GM19193 (cell line): ENCODE data around the gene VSTM2L.

Experiments
- POLR2A ChIP-seq: IDR thresholded peaks from 4 replicates; pipeline ENCODE4 v1.6.1; 2011; ENCODE audit not compliant: insufficient read depth, insufficient read length; ENCODE audit errors: extremely low read depth

VSTM2L gene

GRCh38 chr20:37904845-37905373 lies 2.0 kb downstream of the VSTM2L start:
- no peak for TF ChIP-seq POLR2A

GRCh38 chr20:37905671-37906613 lies 3.0 kb downstream of the VSTM2L start:
- TF ChIP-seq POLR2A = no peak

DNA sequence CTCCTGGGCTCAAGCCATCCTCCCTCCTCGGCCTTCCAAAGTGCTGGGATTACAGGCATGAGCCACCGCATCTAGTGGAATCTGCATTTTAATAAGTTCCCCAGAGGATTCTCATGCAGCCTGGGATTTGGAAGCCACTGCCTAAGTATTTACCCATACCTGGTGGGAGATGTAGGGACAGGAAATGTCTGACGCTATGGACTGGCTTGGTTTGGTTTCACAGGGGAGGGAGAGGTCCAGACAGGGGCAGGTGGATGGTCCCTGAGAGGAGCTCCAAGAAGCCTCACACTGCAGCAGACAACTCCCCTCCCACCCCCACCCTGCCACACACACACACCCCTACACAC lies 4.4 kb downstream of the VSTM2L start:
- TF ChIP-seq POLR2A = no peak

DNA sequence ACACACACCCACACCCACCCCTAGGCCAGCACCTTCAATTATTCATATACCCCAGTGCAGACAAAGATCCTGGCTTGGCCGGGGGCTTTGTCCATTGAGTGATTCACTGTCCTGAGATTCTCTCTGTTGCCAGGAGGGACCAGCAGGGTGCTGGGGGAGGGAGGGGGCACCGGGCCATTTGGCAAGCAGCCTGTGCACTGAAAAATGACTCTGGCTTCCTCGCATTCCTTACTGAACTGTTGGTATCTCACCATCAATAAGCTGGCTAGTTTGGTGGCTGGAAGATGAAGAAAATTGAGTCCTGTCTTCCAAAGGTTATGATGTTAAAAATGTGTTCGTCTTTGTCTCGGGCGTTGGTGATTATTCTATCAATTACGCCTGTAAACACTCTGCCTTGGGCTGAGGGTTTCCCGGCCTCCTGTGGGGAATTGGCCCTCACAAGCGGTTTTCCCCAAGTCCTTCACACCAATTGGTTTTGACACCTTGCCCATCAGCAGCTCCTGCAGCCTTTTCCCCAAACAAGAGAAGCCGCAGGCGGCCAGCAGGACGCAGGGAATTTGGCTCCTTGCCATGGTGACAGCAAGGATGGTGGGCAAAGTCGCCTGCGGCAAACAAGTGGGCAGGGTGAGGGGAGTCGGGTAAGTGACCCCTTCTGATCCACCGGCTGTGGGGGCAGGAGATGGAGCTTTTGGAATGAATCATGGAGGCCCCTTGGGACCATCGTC lies 4.9 kb downstream of the VSTM2L start:
- no peak for TF ChIP-seq POLR2A

- TF ChIP-seq POLR2A = no peak
Observed at GRCh38 chr20:37911261-37911660, 8.3 kb downstream of the VSTM2L start.

DNA sequence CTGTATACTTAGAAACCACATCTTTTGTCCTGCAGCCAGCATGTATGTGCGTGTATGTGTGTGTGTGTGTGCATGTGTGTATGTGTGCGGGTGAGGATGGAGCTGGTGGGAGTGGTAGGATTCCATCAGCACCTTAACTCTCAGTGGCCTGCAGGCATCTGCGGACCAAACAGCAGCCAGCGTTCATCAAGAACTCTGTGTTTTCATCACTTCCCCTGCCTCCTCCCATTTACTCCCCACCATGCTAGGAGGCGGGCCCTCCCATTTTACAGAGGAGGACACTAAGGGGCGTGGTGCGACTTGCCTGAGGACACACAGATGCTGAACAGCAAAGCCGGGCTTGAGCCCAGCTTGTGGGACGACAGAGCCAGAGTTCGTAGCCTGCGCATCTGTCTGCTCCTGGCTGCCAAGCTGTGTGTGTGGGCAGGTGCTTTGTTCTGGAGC lies 8.9 kb downstream of the VSTM2L start:
- no peak for TF ChIP-seq POLR2A

DNA sequence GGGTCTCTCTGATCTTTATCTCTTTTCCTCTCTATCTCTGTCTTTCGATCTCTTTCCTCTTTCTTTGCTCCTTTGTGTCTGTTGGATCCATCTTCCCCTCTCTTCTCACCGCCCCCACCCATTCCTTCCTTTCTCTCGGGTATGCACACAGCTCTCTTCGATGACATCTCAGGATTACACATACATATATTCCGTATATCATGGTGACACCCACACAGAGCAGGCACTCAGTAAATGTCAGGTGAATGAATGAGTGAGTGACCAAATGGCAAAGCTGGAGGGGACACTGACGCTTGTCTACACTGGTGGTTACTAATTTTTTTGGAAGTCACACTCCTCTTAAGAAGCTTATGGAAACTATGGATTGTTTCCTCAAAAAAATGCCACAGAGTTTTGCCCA lies 9.9 kb downstream of the VSTM2L start:
- TF ChIP-seq POLR2A = no peak

DNA sequence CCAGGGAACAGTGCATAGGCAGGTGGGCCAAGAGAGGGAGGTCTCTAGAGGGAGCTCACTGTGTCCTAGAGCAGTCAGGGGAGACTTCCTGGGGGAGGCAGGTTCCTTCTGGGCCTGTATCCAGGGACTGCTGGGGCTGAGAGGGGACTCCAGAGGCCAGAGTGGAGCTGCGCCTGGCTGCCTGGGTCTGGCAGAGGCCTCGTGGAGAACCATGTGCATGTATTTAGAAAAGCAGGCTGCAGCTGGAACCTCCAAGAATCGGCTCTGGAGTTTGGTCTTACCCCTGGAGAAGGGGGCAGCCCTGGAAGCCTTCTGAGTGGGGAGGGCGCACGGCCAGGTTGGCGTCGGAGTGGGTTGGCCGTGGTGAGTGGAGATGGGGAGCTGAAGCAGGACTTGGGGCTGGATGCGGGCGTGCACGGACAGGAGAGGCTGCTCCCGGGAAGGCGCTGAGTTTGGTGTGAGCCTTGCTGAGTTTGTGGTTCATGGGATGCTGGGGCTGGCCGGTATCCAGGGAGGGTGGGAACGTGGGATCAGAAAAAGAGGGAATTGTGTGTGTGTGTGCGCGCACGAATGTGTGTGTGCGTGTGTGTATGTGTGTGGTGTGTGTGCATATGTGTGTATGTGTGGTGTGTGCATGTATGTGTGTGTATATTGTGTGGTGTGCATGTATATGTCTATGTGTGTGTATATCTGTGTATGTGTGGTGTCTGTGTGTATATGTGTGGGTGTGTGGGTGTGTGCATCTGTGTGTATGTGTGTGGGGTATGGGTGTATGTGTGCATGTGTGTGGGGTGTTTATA lies 10.8 kb downstream of the VSTM2L start:
- no peak for TF ChIP-seq POLR2A

GRCh38 chr20:37914367-37914671 lies 11.4 kb downstream of the VSTM2L start:
- no peak for TF ChIP-seq POLR2A

DNA sequence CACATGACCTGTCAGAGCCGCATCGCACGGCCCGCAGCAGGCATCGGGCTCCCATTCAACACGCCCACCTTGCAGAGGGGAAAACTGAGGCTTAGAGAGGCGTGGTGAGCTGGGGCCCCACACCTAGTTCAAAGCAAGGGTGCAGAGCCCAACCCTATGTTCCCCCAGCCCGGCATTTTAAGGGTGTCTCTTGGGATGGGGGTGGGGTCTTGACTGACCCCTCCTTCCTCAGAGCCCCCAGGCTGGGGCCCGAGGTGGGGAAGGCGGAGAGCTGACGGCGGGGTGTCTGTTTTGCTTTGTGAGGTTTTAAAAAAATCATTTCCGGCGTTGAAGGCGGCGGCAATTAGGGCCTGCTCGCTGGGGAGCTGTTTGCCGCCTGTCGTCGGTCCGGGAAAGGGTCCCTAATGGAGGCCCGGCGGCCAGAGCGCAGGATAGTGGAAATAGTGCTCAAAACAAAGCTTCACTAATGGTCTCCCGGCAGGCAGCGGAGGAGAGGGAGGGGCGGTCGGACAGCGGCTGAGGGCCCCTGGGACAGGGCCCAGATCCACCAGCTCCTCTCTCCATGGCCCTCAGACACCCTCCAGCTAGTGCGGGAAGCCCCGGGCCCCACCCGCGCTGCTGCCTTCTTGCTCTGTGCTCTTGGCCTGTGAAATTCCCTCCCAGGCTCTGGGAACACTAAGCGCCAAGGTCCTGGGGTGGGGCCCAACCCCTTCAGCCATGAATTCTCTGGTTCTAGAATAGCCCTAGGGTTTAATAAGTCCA lies 11.9 kb downstream of the VSTM2L start:
- peak; percentile 16 for TF ChIP-seq POLR2A

- TF ChIP-seq POLR2A = no peak
Observed at GRCh38 chr20:37915434-37915787, 12.5 kb downstream of the VSTM2L start.

DNA sequence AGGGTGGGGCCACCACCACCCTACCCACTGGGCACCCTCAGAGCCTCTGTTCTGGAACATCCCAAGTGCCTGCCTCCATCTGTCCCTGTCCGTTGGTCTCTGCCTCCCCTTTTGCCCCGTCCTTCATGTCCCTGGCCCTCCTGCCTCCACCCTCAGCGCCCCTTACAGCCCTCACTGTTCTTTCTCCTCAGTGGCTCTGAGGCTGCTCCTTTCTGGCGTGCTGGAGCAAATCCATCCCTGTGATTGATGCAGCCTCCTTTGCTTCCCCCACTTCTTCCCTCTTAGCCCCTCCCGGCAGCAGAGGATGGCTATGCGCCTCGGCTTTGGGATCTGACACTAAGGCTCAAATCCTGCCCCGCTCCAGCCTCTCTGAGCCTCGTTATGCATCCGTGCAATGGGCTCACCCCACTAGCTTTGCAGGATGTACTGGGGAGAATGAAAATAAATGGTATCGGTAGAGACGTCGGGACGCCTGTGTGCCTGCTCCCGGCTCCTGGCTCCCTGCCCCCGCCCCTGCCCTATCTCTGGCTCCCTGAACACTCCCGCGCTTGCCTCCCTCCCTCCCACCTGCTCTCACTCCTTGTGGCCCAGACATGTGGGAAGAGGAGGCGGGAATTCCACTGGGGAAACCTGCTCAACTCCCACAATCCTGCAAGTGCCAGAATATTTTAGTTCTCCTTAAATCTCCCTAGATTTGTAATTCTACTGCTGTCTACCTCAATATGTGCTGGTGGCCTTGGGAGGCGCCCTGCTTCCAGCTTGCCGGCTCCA lies 13.1 kb downstream of the VSTM2L start:
- no peak for TF ChIP-seq POLR2A

- TF ChIP-seq POLR2A = no peak
Observed at GRCh38 chr20:37917461-37917860, 14.5 kb downstream of the VSTM2L start.

DNA sequence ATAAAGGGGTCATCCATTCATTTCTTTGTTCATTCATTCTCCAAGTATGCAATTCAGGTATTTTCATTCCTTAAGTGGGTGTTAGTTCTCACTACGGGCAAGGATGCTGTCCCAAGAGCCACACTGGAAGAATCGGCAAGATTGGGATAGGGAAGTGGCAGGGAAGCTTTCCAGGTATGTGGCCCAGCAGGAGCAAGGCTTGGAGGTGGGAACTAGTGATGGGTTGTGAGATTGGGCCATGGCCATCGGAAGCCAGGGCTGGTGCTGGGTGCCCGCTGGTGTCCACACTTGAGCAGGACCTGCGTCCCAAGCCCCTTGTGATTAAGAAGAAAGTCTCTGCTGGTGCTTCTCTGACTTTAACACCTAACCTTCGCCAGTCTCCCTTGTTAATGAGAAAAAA lies 15.1 kb downstream of the VSTM2L start:
- TF ChIP-seq POLR2A = no peak

- TF ChIP-seq POLR2A = no peak
Observed at GRCh38 chr20:37919389-37920040, 16.6 kb downstream of the VSTM2L start.
